Kidney epithelial cell (primary cell): ENCODE results near the gene ZNF431. TPM values are rescaled to one million over a fixed set of nuclear protein-coding genes. Genes with fewer than 3 reads are reported as not detected.

ENCODE experiments used
- DNase-seq: peaks from one replicate; pipeline ENCODE4 v3.0.0-alpha.2; 2010; ENCODE audit warnings: low read depth
- H3K27me3 ChIP-seq: 2 replicates; pipeline ENCODE4 v1.6.0; 2011; ENCODE audit warnings: low read length; ENCODE audit not compliant: control insufficient read depth, insufficient read depth
- H3K36me3 ChIP-seq: 2 replicates; pipeline ENCODE4 v1.5.1; 2011; ENCODE audit warnings: low read length; ENCODE audit not compliant: control insufficient read depth, insufficient read depth
- H3K4me3 ChIP-seq: 2 replicates; pipeline ENCODE4 v1.5.1; 2011; ENCODE audit warnings: low read depth, mild to moderate bottlenecking, control low read depth, low read length
- CTCF ChIP-seq: IDR thresholded peaks from 2 replicates; pipeline ENCODE4 v1.5.1; 2011; ENCODE audit warnings: mild to moderate bottlenecking, moderate library complexity, low read length, control low read depth, inconsistent platforms; ENCODE audit not compliant: insufficient read depth, poor library complexity, severe bottlenecking
- total RNA-seq: library from RNA; depleted of rRNA; stranded (reverse); fragments of >200 nt; gene quantifications from 2 replicates; pipeline ENCODE4 v1.2.3, GENCODE V29; 2015

ZNF431 gene
- total RNA-seq, 1 donor from 2014 or later: 3.5 TPM

GRCh38 chr19:21109116-21109515, 32.7 kb upstream of the ZNF431 start:
- no peaks in the 10 kb centered on the region for H3K27me3 ChIP-seq
- TF ChIP-seq CTCF: no peak
- no peak overlapping the region for H3K4me3 ChIP-seq
- DNase-seq: no peak
- H3K36me3 ChIP-seq: no peaks in the 10 kb centered on the region

GRCh38 chr19:21110183-21110582, 31.7 kb upstream of the ZNF431 start:
- no peak for TF ChIP-seq CTCF
- Histone ChIP-seq H3K4me3 (no peak overlapping the region), H3K27me3 (no peaks in the 10 kb centered on the region), H3K36me3 (no peaks in the 10 kb centered on the region)
- DNase-seq: no peak

- no peaks in the 10 kb centered on the region for H3K27me3 ChIP-seq
- peaks cover 1% of the 10 kb centered on the region for H3K36me3 ChIP-seq
- no peak for TF ChIP-seq CTCF
- no peak for DNase-seq
- H3K4me3 ChIP-seq: no peak overlapping the region
Observed at GRCh38 chr19:21115430-21115829, 26.4 kb upstream of the ZNF431 start.

- H3K36me3 ChIP-seq: peaks cover 1% of the 10 kb centered on the region
- no peaks in the 10 kb centered on the region for H3K27me3 ChIP-seq
- no peak for TF ChIP-seq CTCF
- no peak overlapping the region for H3K4me3 ChIP-seq
- no peak for DNase-seq
Observed at GRCh38 chr19:21117041-21117907, 24.6 kb upstream of the ZNF431 start.

- Histone ChIP-seq H3K36me3 (no peaks in the 10 kb centered on the region), H3K4me3 (no peak overlapping the region), H3K27me3 (no peaks in the 10 kb centered on the region)
- TF ChIP-seq CTCF: no peak
- DNase-seq: no peak
Observed at GRCh38 chr19:21126078-21126477, 15.8 kb upstream of the ZNF431 start.

- no peak for TF ChIP-seq CTCF
- Histone ChIP-seq H3K36me3 (no peaks in the 10 kb centered on the region), H3K4me3 (no peak overlapping the region), H3K27me3 (no peaks in the 10 kb centered on the region)
- DNase-seq: no peak
Observed at GRCh38 chr19:21127001-21127400, 14.8 kb upstream of the ZNF431 start.
